WTC11 (cell line): Measurements from ENCODE around the gene MGAT4C. TPM values are rescaled to one million over a fixed set of nuclear protein-coding genes. Genes with fewer than 3 reads are reported as not detected.
"Not testable (repeated sequence)": the region's sequence is repeated elsewhere in the genome, so short reads cannot be mapped to it uniquely, and the experiment has no call there.

Experiments used
- ATAC-seq: fragments of 200-7000 bp; cut with Tn5 transposase; 2 replicates; pipeline ENCODE4 v1.10.0; 2021; ENCODE audit warnings: mild to moderate bottlenecking, moderate library complexity
- CTCF ChIA-PET: fragments of 300-600 bp; sonication (Branson Sonifier 250); formaldehyde crosslinking; loops from one replicate; lab custom pipeline; 2021; ENCODE audit warnings: antibody characterized with exemption; lab: Charles Lee
- POLR2A ChIA-PET: fragments of 350-600 bp; sonication (Branson Sonifier 250); formaldehyde crosslinking; loops from one replicate; lab custom pipeline; 2021; ENCODE audit warnings: antibody characterized with exemption; lab: Charles Lee
- DNase-seq: peaks from one replicate; pipeline ENCODE4 v3.0.0; 2021; ENCODE audit warnings: low spot score
- H3K27ac Mint-ChIP-seq: 2 replicates; pipeline ENCODE4 v1.8.0; 2021; ENCODE audit warnings: mixed read lengths
- H3K27me3 Mint-ChIP-seq: 2 replicates; pipeline ENCODE4 v1.8.0; 2021; ENCODE audit warnings: low read depth, mild to moderate bottlenecking, moderate library complexity, mixed read lengths
- H3K36me3 Mint-ChIP-seq: 2 replicates; pipeline ENCODE4 v1.8.0; 2021; ENCODE audit warnings: mixed read lengths
- H3K4me1 Mint-ChIP-seq: 2 replicates; pipeline ENCODE4 v1.8.0; 2022; ENCODE audit warnings: mixed read lengths
- H3K4me3 Mint-ChIP-seq: 2 replicates; pipeline ENCODE4 v1.8.0; 2021; ENCODE audit warnings: mild to moderate bottlenecking, moderate library complexity, mixed read lengths
- H3K9me3 Mint-ChIP-seq: 2 replicates; pipeline ENCODE4 v1.8.0; 2021; ENCODE audit warnings: mixed read lengths
- ATF1 ChIP-seq: sonication (generic); formaldehyde crosslinking; IDR thresholded peaks from 2 replicates; pipeline ENCODE4 v1.8.1; 2023; ENCODE audit warnings: mild to moderate bottlenecking, moderate library complexity, missing genetic modification reagents
- ELF4 ChIP-seq: sonication (generic); formaldehyde crosslinking; IDR thresholded peaks from 2 replicates; pipeline ENCODE4 v1.8.1; 2022; ENCODE audit warnings: low read depth, mild to moderate bottlenecking, moderate library complexity, missing genetic modification reagents
- ETV6 ChIP-seq: sonication (generic); formaldehyde crosslinking; IDR thresholded peaks from 2 replicates; pipeline ENCODE4 v1.8.1; 2022; ENCODE audit warnings: mild to moderate bottlenecking, missing genetic modification reagents
- IRF2 ChIP-seq: sonication (generic); formaldehyde crosslinking; IDR thresholded peaks from 2 replicates; pipeline ENCODE4 v1.8.0; 2022; ENCODE audit warnings: low read depth, missing genetic modification reagents, borderline replicate concordance
- NFATC4 ChIP-seq: fragments of 250-450 bp; sonication (Bioruptor Pico); IDR thresholded peaks from 2 replicates; pipeline ENCODE4 v1.9.0; 2021; ENCODE audit warnings: mild to moderate bottlenecking
- NR3C1 ChIP-seq: sonication (generic); formaldehyde crosslinking; conservative IDR thresholded peaks from 2 replicates; pipeline ENCODE4 v1.8.1; 2023; ENCODE audit warnings: low read depth, mild to moderate bottlenecking, missing genetic modification reagents
- RELA ChIP-seq: sonication (generic); formaldehyde crosslinking; IDR thresholded peaks from 2 replicates; pipeline ENCODE4 v1.8.1; 2022; ENCODE audit warnings: missing genetic modification reagents, mild to moderate bottlenecking, borderline replicate concordance
- TEAD4 ChIP-seq: sonication (generic); formaldehyde crosslinking; IDR thresholded peaks from 2 replicates; pipeline ENCODE4 v1.8.0; 2022; ENCODE audit warnings: mild to moderate bottlenecking, missing genetic modification reagents
- ZNF396 ChIP-seq: fragments of 250-450 bp; sonication (Bioruptor Pico); IDR thresholded peaks from 2 replicates; pipeline ENCODE4 v1.8.0; 2021; ENCODE audit warnings: mild to moderate bottlenecking, moderate library complexity, borderline replicate concordance
- ZNF416 ChIP-seq: fragments of 250-450 bp; sonication (Bioruptor Pico); IDR thresholded peaks from 2 replicates; pipeline ENCODE4 v1.9.0; 2021; ENCODE audit warnings: mild to moderate bottlenecking, inconsistent platforms
- ZNF671 ChIP-seq: fragments of 250-450 bp; sonication (Bioruptor Pico); IDR thresholded peaks from 2 replicates; pipeline ENCODE4 v1.8.0; 2021; ENCODE audit warnings: mild to moderate bottlenecking
- total RNA-seq: library from RNA; stranded (reverse); gene quantifications from 3 replicates; pipeline ENCODE4 v1.2.3, GENCODE V29; 2021
- TF ChIP-seq, protein P1 (sequence below): sonication (generic); formaldehyde crosslinking; IDR thresholded peaks from 2 replicates; pipeline ENCODE4 v1.8.1; 2022; ENCODE audit warnings: missing genetic modification reagents, borderline replicate concordance
- TF ChIP-seq, protein P2 (sequence below): fragments of 250-450 bp; sonication (Bioruptor Pico); IDR thresholded peaks from 2 replicates; pipeline ENCODE4 v1.9.0; 2021; ENCODE audit warnings: mild to moderate bottlenecking, borderline replicate concordance
- TF ChIP-seq, protein P3 (sequence below): sonication (generic); formaldehyde crosslinking; IDR thresholded peaks from 2 replicates; pipeline ENCODE4 v1.8.0; 2022; ENCODE audit warnings: mild to moderate bottlenecking, missing genetic modification reagents
- TF ChIP-seq, protein P4 (sequence below): sonication (generic); formaldehyde crosslinking; IDR thresholded peaks from 2 replicates; pipeline ENCODE4 v1.8.1; 2023; ENCODE audit warnings: mild to moderate bottlenecking, missing genetic modification reagents, borderline replicate concordance

MGAT4C gene
- total RNA-seq, 1 experiment from 2014 or later = 4.8 TPM

GRCh38 chr12:86081843-86082242 is 174.3 kb downstream of the MGAT4C start:
- ChIA-PET CTCF (no interaction called here), POLR2A (no interaction called here)
- Mint-ChIP-seq H3K9me3 (peaks cover 11% of the 10 kb centered on the region), H3K4me3 (no peak overlapping the region), H3K4me1 (no peaks in the 10 kb centered on the region), H3K36me3 (peaks cover 2% of the 10 kb centered on the region; the same call in 1 of the 2 replicates), H3K27me3 (no peaks in the 10 kb centered on the region), H3K27ac (no peak overlapping the region)
- TF ChIP-seq ELF4 (CRISPR knock-in tag) = no peak
- TF ChIP-seq RELA (CRISPR knock-in tag) = no peak
- TF ChIP-seq, protein P1, sequence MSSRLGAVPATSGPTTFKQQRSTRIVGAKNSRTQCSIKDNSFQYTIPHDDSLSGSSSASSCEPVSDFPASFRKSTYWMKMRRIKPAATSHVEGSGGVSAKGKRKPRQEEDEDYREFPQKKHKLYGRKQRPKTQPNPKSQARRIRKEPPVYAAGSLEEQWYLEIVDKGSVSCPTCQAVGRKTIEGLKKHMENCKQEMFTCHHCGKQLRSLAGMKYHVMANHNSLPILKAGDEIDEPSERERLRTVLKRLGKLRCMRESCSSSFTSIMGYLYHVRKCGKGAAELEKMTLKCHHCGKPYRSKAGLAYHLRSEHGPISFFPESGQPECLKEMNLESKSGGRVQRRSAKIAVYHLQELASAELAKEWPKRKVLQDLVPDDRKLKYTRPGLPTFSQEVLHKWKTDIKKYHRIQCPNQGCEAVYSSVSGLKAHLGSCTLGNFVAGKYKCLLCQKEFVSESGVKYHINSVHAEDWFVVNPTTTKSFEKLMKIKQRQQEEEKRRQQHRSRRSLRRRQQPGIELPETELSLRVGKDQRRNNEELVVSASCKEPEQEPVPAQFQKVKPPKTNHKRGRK = no peak
- ATAC-seq = no peak
- DNase-seq = no peak

DNA sequence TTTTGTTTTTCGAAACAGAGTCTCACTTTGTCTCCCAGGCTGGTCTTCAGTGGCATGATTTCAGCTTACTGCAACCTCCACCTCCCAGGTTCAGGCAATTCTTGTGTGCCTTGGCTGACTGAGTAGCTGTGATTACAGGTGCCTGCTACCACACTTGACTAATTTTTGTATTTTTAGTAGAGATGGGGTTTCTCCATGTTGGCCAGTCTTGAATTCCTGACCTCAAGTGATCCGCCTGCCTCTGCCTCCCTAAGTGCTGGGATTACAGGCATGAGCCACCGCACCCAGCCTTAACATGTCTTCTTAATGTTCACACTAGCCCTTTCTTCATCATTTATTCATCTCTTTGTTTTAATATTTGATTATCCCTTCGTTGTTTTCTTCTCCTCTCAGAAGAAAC is 197.1 kb downstream of the MGAT4C start:
- H3K4me1 Mint-ChIP-seq, POLR2A ChIA-PET, H3K27ac Mint-ChIP-seq, H3K4me3 Mint-ChIP-seq, ATAC-seq, CTCF ChIA-PET, H3K27me3 Mint-ChIP-seq, DNase-seq: not testable (repeated sequence)
- Mint-ChIP-seq H3K36me3 (peaks cover 14% of the 10 kb centered on the region), H3K9me3 (peaks cover 21% of the 10 kb centered on the region)

DNA sequence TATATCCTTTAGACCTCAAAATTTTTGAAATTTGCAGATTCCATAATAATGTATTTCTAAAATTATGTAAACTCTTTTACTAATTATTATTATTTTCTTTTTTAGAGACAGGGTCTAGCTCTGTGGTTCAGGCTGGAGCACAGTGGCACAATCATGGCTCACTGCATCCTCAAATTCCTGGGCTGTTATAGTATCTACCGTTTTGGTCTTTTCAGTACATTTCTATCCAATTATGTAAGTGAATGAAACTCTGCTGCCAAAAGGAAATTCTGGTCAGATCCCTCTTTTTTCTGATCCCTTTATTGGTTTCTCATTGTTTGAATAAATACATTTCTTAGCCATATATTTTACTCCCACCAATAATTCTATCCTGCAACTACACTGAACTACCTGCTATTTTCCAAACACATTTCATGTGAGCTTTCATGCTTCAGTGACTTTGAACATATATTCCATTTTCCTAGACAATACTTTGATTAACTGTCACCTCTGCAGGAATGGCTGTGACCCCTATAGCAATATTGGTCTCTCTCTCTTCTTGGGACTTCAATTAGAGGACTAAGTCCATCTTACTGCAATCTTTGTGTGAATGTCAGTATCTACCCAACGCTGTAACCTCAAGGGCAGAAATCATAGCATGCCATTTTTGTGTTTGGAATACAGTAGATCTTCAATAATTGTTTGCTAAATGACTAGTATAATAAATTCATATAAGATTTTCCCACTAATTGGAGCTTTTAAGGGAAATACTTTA is 198.9 kb downstream of the MGAT4C start:
- no peak for DNase-seq
- no peak for ATAC-seq
- Mint-ChIP-seq H3K27ac (no peak overlapping the region), H3K4me1 (no peaks in the 10 kb centered on the region), H3K36me3 (peaks cover 4% of the 10 kb centered on the region), H3K4me3 (no peak overlapping the region), H3K27me3 (no peaks in the 10 kb centered on the region), H3K9me3 (peaks cover 4% of the 10 kb centered on the region)
- ChIA-PET POLR2A (no interaction called here), CTCF (no interaction called here)
- TF ChIP-seq NFATC4 (CRISPR knock-in tag) = no peak
- TF ChIP-seq NR3C1 (CRISPR knock-in tag) = no peak
- TF ChIP-seq ZNF671 (CRISPR knock-in tag) = no peak
- no peak for TF ChIP-seq ATF1 (CRISPR knock-in tag)
- TF ChIP-seq IRF2 (CRISPR knock-in tag) = no peak
- TF ChIP-seq, protein P2, sequence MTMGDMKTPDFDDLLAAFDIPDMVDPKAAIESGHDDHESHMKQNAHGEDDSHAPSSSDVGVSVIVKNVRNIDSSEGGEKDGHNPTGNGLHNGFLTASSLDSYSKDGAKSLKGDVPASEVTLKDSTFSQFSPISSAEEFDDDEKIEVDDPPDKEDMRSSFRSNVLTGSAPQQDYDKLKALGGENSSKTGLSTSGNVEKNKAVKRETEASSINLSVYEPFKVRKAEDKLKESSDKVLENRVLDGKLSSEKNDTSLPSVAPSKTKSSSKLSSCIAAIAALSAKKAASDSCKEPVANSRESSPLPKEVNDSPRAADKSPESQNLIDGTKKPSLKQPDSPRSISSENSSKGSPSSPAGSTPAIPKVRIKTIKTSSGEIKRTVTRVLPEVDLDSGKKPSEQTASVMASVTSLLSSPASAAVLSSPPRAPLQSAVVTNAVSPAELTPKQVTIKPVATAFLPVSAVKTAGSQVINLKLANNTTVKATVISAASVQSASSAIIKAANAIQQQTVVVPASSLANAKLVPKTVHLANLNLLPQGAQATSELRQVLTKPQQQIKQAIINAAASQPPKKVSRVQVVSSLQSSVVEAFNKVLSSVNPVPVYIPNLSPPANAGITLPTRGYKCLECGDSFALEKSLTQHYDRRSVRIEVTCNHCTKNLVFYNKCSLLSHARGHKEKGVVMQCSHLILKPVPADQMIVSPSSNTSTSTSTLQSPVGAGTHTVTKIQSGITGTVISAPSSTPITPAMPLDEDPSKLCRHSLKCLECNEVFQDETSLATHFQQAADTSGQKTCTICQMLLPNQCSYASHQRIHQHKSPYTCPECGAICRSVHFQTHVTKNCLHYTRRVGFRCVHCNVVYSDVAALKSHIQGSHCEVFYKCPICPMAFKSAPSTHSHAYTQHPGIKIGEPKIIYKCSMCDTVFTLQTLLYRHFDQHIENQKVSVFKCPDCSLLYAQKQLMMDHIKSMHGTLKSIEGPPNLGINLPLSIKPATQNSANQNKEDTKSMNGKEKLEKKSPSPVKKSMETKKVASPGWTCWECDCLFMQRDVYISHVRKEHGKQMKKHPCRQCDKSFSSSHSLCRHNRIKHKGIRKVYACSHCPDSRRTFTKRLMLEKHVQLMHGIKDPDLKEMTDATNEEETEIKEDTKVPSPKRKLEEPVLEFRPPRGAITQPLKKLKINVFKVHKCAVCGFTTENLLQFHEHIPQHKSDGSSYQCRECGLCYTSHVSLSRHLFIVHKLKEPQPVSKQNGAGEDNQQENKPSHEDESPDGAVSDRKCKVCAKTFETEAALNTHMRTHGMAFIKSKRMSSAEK (CRISPR knock-in tag) = no peak
- TF ChIP-seq, protein P3, sequence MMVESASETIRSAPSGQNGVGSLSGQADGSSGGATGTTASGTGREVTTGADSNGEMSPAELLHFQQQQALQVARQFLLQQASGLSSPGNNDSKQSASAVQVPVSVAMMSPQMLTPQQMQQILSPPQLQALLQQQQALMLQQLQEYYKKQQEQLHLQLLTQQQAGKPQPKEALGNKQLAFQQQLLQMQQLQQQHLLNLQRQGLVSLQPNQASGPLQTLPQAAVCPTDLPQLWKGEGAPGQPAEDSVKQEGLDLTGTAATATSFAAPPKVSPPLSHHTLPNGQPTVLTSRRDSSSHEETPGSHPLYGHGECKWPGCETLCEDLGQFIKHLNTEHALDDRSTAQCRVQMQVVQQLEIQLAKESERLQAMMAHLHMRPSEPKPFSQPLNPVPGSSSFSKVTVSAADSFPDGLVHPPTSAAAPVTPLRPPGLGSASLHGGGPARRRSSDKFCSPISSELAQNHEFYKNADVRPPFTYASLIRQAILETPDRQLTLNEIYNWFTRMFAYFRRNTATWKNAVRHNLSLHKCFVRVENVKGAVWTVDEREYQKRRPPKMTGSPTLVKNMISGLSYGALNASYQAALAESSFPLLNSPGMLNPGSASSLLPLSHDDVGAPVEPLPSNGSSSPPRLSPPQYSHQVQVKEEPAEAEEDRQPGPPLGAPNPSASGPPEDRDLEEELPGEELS (CRISPR knock-in tag) = no peak

DNA sequence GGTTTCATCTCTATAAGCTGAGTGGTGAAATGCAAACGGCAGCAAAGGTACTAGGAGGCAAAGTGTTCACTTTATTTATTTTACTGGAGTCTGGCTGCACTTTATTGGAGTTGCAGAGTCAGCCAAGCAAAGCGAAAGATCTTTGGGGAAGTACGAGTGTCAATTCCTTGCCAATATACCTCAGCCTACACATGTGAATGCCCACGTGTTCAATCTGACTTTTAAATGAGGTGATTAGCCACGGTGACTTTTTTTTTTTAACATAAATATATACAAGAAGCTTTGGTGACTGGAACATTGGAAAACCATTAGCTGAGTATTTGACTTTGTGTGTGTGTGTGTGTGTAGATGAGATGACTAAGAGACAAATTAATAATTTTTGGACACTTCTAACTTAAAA is 203.3 kb downstream of the MGAT4C start:
- Mint-ChIP-seq H3K4me1 (no peaks in the 10 kb centered on the region), H3K9me3 (no peaks in the 10 kb centered on the region), H3K27me3 (no peaks in the 10 kb centered on the region), H3K4me3 (no peak overlapping the region), H3K27ac (no peak overlapping the region), H3K36me3 (no peaks in the 10 kb centered on the region)
- DNase-seq = no peak
- CTCF ChIA-PET = no interaction called here
- POLR2A ChIA-PET = interaction anchor here (0.6 kb wide), 1 partner anchor 864 kb away, joined by 11 read pairs; no protein-coding TSS in a partner anchor
- ATAC-seq = no peak
- no peak for TF ChIP-seq ETV6 (CRISPR knock-in tag)
- no peak for TF ChIP-seq NFATC4 (CRISPR knock-in tag)
- TF ChIP-seq ZNF416 (CRISPR knock-in tag) = no peak
- no peak for TF ChIP-seq ZNF396 (CRISPR knock-in tag)
- TF ChIP-seq, protein P4, sequence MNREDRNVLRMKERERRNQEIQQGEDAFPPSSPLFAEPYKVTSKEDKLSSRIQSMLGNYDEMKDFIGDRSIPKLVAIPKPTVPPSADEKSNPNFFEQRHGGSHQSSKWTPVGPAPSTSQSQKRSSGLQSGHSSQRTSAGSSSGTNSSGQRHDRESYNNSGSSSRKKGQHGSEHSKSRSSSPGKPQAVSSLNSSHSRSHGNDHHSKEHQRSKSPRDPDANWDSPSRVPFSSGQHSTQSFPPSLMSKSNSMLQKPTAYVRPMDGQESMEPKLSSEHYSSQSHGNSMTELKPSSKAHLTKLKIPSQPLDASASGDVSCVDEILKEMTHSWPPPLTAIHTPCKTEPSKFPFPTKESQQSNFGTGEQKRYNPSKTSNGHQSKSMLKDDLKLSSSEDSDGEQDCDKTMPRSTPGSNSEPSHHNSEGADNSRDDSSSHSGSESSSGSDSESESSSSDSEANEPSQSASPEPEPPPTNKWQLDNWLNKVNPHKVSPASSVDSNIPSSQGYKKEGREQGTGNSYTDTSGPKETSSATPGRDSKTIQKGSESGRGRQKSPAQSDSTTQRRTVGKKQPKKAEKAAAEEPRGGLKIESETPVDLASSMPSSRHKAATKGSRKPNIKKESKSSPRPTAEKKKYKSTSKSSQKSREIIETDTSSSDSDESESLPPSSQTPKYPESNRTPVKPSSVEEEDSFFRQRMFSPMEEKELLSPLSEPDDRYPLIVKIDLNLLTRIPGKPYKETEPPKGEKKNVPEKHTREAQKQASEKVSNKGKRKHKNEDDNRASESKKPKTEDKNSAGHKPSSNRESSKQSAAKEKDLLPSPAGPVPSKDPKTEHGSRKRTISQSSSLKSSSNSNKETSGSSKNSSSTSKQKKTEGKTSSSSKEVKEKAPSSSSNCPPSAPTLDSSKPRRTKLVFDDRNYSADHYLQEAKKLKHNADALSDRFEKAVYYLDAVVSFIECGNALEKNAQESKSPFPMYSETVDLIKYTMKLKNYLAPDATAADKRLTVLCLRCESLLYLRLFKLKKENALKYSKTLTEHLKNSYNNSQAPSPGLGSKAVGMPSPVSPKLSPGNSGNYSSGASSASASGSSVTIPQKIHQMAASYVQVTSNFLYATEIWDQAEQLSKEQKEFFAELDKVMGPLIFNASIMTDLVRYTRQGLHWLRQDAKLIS (CRISPR knock-in tag) = no peak
- TF ChIP-seq ZNF671 (CRISPR knock-in tag) = no peak
- TF ChIP-seq TEAD4 (CRISPR knock-in tag) = no peak
